ENCODE measurements around the gene MAP2K5. TPM values are rescaled to one million over a fixed set of nuclear protein-coding genes. Genes with fewer than 3 reads are reported as not detected.

The MAP2K5 gene
- total RNA-seq, 1 experiment from 2014 or later = 3.8 TPM

Small RNA genes lying within 50 kb of the gene (small RNA-seq; reads per million reads assigned to genes)
- 1.4 reads per million, percentile 50 among the genes with 10 or more reads in this experiment for gene RNU6-1

Other genes starting within 250 kb of the MAP2K5 start
- gene C15orf61, start 21.6 kb upstream of the MAP2K5 start, total RNA-seq (2014; rRNA removed; shearing (Covaris generic)) = 5.4 and 9.6 TPM in 2 replicates

Measured in HT-29 (cell line).